WTC11 (cell line): ENCODE measurements around the gene MT2A.

ENCODE experiments used
- SMAD3 ChIP-seq: sonication (generic); formaldehyde crosslinking; IDR thresholded peaks from 2 replicates; pipeline ENCODE4 v1.8.0; 2022; ENCODE audit warnings: missing genetic modification reagents, mild to moderate bottlenecking, borderline replicate concordance
- TEAD4 ChIP-seq: sonication (generic); formaldehyde crosslinking; IDR thresholded peaks from 2 replicates; pipeline ENCODE4 v1.8.0; 2022; ENCODE audit warnings: mild to moderate bottlenecking, missing genetic modification reagents
- TP53 ChIP-seq: sonication (generic); formaldehyde crosslinking; IDR thresholded peaks from 2 replicates; pipeline ENCODE4 v1.8.1; 2023; ENCODE audit warnings: mild to moderate bottlenecking, missing genetic modification reagents
- TF ChIP-seq, protein P1 (sequence below): sonication (generic); formaldehyde crosslinking; IDR thresholded peaks from 2 replicates; pipeline ENCODE4 v1.8.1; 2022; ENCODE audit warnings: mild to moderate bottlenecking, missing genetic modification reagents, moderate library complexity, borderline replicate concordance
- TF ChIP-seq, protein P2 (sequence below): sonication (generic); formaldehyde crosslinking; IDR thresholded peaks from 2 replicates; pipeline ENCODE4 v1.8.1; 2023; ENCODE audit warnings: mild to moderate bottlenecking, missing genetic modification reagents, moderate library complexity
- TF ChIP-seq, protein P3 (sequence below): fragments of 200-600 bp; IDR thresholded peaks from 2 replicates; pipeline ENCODE4 v1.8.0; 2022; ENCODE audit warnings: antibody characterized with exemption

DNA sequence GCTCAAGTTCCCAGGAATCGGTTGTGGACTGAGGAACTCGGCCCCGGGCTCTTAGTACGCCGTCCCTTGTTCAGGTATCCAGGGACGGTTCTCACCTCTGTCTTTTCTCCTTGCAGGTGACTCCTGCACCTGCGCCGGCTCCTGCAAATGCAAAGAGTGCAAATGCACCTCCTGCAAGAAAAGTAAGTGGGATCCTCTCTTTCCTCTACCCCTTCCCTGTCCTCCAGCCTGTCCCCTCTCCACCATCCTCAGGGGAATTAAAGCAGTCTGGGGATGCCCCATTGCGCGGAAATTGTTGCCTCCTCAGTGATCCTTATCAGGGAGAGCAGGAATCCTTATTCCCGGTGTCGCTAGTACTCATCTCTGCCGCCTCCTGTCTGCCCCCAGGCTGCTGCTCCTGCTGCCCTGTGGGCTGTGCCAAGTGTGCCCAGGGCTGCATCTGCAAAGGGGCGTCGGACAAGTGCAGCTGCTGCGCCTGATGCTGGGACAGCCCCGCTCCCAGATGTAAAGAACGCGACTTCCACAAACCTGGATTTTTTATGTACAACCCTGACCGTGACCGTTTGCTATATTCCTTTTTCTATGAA is 585 bp downstream of the MT2A start:
- TF ChIP-seq SMAD3 (CRISPR knock-in tag) = no peak
- TF ChIP-seq, protein P1, sequence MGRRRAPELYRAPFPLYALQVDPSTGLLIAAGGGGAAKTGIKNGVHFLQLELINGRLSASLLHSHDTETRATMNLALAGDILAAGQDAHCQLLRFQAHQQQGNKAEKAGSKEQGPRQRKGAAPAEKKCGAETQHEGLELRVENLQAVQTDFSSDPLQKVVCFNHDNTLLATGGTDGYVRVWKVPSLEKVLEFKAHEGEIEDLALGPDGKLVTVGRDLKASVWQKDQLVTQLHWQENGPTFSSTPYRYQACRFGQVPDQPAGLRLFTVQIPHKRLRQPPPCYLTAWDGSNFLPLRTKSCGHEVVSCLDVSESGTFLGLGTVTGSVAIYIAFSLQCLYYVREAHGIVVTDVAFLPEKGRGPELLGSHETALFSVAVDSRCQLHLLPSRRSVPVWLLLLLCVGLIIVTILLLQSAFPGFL (CRISPR knock-in tag) = no peak
- TF ChIP-seq, protein P2, sequence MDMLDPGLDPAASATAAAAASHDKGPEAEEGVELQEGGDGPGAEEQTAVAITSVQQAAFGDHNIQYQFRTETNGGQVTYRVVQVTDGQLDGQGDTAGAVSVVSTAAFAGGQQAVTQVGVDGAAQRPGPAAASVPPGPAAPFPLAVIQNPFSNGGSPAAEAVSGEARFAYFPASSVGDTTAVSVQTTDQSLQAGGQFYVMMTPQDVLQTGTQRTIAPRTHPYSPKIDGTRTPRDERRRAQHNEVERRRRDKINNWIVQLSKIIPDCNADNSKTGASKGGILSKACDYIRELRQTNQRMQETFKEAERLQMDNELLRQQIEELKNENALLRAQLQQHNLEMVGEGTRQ (CRISPR knock-in tag) = no peak
- no peak for TF ChIP-seq TP53 (CRISPR knock-in tag)
- TF ChIP-seq, protein P3, sequence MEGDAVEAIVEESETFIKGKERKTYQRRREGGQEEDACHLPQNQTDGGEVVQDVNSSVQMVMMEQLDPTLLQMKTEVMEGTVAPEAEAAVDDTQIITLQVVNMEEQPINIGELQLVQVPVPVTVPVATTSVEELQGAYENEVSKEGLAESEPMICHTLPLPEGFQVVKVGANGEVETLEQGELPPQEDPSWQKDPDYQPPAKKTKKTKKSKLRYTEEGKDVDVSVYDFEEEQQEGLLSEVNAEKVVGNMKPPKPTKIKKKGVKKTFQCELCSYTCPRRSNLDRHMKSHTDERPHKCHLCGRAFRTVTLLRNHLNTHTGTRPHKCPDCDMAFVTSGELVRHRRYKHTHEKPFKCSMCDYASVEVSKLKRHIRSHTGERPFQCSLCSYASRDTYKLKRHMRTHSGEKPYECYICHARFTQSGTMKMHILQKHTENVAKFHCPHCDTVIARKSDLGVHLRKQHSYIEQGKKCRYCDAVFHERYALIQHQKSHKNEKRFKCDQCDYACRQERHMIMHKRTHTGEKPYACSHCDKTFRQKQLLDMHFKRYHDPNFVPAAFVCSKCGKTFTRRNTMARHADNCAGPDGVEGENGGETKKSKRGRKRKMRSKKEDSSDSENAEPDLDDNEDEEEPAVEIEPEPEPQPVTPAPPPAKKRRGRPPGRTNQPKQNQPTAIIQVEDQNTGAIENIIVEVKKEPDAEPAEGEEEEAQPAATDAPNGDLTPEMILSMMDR = no peak
- no peak for TF ChIP-seq TEAD4 (CRISPR knock-in tag)
